ENCODE results near the gene FAM124B.
"Not testable (repeated sequence)": the region's sequence is repeated elsewhere in the genome, so short reads cannot be mapped to it uniquely, and the experiment has no call there.

FAM124B gene

GRCh38 chr2:224403657-224404056 lies 1.8 kb upstream of the FAM124B start:
- Histone ChIP-seq H3K27ac (ENCODE audit: low read length) (no peak overlapping the region), H2AFZ (ENCODE audit: low read depth, low read length) (no peak overlapping the region), H4K20me1 (ENCODE audit: insufficient read depth, low read length) (no peaks in the 10 kb centered on the region), H3K79me2 (ENCODE audit: low read length) (no peaks in the 10 kb centered on the region), H3K9ac (ENCODE audit: low read length) (no peak overlapping the region), H3K4me2 (ENCODE audit: low read length) (no peak overlapping the region), H3K4me3 (ENCODE audit: low read length) (no peak overlapping the region), H3K4me1 (ENCODE audit: low read length) (peaks cover 13% of the 10 kb centered on the region), H3K36me3 (replicated peaks; ENCODE audit: low read depth, low read length) (peaks cover 3% of the 10 kb centered on the region), H3K27me3 (ENCODE audit: low read depth, low read length) (no peaks in the 10 kb centered on the region), H3K9me3 (ENCODE audit: insufficient read depth, low read length) (no peaks in the 10 kb centered on the region)
- TF ChIP-seq, protein P1, sequence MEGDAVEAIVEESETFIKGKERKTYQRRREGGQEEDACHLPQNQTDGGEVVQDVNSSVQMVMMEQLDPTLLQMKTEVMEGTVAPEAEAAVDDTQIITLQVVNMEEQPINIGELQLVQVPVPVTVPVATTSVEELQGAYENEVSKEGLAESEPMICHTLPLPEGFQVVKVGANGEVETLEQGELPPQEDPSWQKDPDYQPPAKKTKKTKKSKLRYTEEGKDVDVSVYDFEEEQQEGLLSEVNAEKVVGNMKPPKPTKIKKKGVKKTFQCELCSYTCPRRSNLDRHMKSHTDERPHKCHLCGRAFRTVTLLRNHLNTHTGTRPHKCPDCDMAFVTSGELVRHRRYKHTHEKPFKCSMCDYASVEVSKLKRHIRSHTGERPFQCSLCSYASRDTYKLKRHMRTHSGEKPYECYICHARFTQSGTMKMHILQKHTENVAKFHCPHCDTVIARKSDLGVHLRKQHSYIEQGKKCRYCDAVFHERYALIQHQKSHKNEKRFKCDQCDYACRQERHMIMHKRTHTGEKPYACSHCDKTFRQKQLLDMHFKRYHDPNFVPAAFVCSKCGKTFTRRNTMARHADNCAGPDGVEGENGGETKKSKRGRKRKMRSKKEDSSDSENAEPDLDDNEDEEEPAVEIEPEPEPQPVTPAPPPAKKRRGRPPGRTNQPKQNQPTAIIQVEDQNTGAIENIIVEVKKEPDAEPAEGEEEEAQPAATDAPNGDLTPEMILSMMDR (IDR thresholded peaks at IDR 0.05; ENCODE audit: low read depth, low read length), result no peak
- TF ChIP-seq EZH2phosphoT487 (IDR thresholded peaks at IDR 0.05; ENCODE audit: low read depth), result no peak

DNA sequence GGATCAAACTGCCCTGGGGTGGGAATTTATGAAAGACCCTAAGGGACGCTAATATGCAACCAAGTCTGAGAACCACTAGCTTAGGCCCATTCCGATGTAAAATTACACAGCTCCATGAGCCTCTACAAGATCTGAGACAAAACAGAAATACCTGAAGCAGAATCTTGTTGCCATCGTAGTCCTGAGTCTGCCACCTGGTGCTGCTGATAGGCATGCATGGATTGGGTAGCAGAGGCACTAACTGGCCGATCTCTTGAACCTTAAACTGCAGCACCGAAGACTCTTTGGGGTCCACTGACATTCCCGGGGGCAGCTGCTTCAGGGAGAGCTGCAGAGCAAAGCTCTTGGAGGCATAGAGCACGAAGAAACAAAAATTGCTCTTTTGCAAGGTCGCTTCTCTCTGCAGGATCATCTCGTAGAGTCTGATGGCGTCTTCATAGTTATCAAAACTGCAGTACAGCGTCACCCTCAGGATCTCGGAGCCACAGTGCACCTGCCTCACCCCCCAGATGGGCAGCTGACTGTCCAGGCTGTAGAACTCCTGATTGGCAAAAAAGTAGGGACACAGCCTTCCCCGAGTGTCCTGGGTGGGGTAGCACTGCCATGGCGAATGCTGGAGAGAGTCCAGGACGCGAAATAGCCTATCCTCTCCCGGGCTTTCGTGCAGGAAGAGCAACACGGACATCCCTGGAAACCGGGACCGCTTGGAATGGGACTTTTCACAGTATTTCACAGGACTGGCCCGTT lies 848 bp downstream of the FAM124B start:
- Histone ChIP-seq H3K9me3 (ENCODE audit: insufficient read depth, low read length) (no peaks in the 10 kb centered on the region), H3K4me2 (ENCODE audit: low read length) (no peak overlapping the region), H4K20me1 (ENCODE audit: insufficient read depth, low read length) (no peaks in the 10 kb centered on the region), H3K36me3 (replicated peaks; ENCODE audit: low read depth, low read length) (no peaks in the 10 kb centered on the region), H3K9ac (ENCODE audit: low read length) (no peak overlapping the region), H3K27ac (ENCODE audit: low read length) (no peak overlapping the region), H3K4me3 (ENCODE audit: low read length) (no peak overlapping the region), H3K4me1 (ENCODE audit: low read length) (peaks cover 10% of the 10 kb centered on the region), H3K27me3 (ENCODE audit: low read depth, low read length) (no peaks in the 10 kb centered on the region), H3K79me2 (ENCODE audit: low read length) (no peaks in the 10 kb centered on the region), H2AFZ (ENCODE audit: low read depth, low read length) (no peak overlapping the region)
- no peak for TF ChIP-seq EZH2phosphoT487 (IDR thresholded peaks at IDR 0.05; ENCODE audit: low read depth)
- TF ChIP-seq, protein P1 (IDR thresholded peaks at IDR 0.05; ENCODE audit: low read depth, low read length), result no peak

DNA sequence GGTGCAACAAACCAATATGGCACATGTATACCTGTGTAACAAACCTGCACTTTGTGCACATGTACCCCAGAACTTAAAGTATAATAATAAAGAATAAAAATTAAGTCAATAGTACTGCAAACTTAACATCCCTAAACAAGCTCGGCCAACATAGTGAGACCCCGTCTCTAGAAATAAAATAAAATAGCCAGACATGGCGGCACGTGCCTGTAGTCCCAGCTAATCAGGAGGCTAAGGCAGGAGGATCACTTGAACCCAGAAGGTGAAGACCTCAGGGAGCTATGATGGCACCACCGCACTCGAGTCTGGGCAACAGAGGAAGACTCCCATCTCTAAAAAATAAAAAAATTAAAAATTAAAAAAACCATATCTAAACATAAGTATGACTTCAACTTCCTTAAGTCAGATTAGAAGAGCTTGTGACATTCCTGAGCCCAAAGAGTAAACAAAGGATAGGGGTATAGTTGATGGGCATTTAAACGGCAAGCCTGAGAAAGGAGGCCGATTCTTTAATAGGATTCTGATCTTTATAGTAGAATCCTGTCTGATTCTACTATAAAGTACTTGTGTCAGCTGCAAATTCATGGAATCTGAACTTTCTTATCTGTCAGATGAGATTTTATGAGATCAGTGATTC lies 1.6 kb downstream of the FAM124B start:
- H4K20me1 ChIP-seq (ENCODE audit: insufficient read depth, low read length), result no peaks in the 10 kb centered on the region
- no peaks in the 10 kb centered on the region for H3K27me3 ChIP-seq (ENCODE audit: low read depth, low read length)
- no peak overlapping the region for H3K9ac ChIP-seq (ENCODE audit: low read length)
- H3K9me3 ChIP-seq (ENCODE audit: insufficient read depth, low read length), result no peaks in the 10 kb centered on the region
- no peak for TF ChIP-seq EZH2phosphoT487 (IDR thresholded peaks at IDR 0.05; ENCODE audit: low read depth)
- TF ChIP-seq, protein P1 (IDR thresholded peaks at IDR 0.05; ENCODE audit: low read depth, low read length), result no peak
- H3K79me2 ChIP-seq (ENCODE audit: low read length), result no peaks in the 10 kb centered on the region
- peaks cover 2% of the 10 kb centered on the region for H3K4me1 ChIP-seq (ENCODE audit: low read length)
- no peak overlapping the region for H3K27ac ChIP-seq (ENCODE audit: low read length)
- H3K36me3 ChIP-seq (replicated peaks; ENCODE audit: low read depth, low read length), result no peaks in the 10 kb centered on the region
- H3K4me3 ChIP-seq (ENCODE audit: low read length), result no peak overlapping the region
- no peak overlapping the region for H2AFZ ChIP-seq (ENCODE audit: low read depth, low read length)
- no peak overlapping the region for H3K4me2 ChIP-seq (ENCODE audit: low read length)

- Histone ChIP-seq H3K4me1 (ENCODE audit: low read length) (no peaks in the 10 kb centered on the region), H4K20me1 (ENCODE audit: insufficient read depth, low read length) (no peaks in the 10 kb centered on the region), H2AFZ (ENCODE audit: low read depth, low read length) (no peak overlapping the region), H3K9ac (ENCODE audit: low read length) (no peak overlapping the region), H3K27me3 (ENCODE audit: low read depth, low read length) (no peaks in the 10 kb centered on the region), H3K4me2 (ENCODE audit: low read length) (no peak overlapping the region), H3K36me3 (replicated peaks; ENCODE audit: low read depth, low read length) (no peaks in the 10 kb centered on the region), H3K79me2 (ENCODE audit: low read length) (no peaks in the 10 kb centered on the region), H3K27ac (ENCODE audit: low read length) (no peak overlapping the region), H3K4me3 (ENCODE audit: low read length) (no peak overlapping the region), H3K9me3 (ENCODE audit: insufficient read depth, low read length) (no peaks in the 10 kb centered on the region)
- TF ChIP-seq, protein P1 (IDR thresholded peaks at IDR 0.05; ENCODE audit: low read depth, low read length), result no peak
- TF ChIP-seq EZH2phosphoT487 (IDR thresholded peaks at IDR 0.05; ENCODE audit: low read depth), result no peak
These were observed 3.6 kb downstream of the FAM124B start for GRCh38 chr2:224398289-224398688.

DNA sequence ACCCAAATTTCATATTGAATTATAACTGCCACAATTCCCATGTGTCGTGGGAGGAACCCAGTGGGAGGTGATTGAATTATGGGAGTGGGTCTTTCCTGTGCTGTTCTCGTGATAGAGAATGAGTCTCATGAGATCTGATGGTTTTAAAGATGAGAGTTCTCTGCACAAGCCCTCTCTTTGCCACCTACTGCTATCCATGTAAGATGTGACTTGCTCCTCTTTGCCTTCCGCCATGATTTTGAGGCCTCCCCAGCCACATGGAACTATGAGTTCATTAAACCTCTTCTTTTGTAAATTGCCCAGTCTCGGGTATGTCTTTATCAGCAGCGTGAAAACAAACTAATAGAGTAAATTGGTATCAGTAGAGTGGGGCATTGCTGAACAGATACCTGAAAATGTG lies 4.8 kb downstream of the FAM124B start:
- H2AFZ ChIP-seq (ENCODE audit: low read depth, low read length); H3K4me2 ChIP-seq (ENCODE audit: low read length): not testable (repeated sequence)

More for the DNA sequence above, 4.8 kb downstream of the FAM124B start:
- not testable (repeated sequence) for H4K20me1 ChIP-seq (ENCODE audit: insufficient read depth, low read length); H3K79me2 ChIP-seq (ENCODE audit: low read length); H3K9me3 ChIP-seq (ENCODE audit: insufficient read depth, low read length); H3K4me1 ChIP-seq (ENCODE audit: low read length); H3K9ac ChIP-seq (ENCODE audit: low read length); H3K27ac ChIP-seq (ENCODE audit: low read length); H3K36me3 ChIP-seq (replicated peaks; ENCODE audit: low read depth, low read length); H3K4me3 ChIP-seq (ENCODE audit: low read length); H3K27me3 ChIP-seq (ENCODE audit: low read depth, low read length)

Data from OCI-LY3 (cell line).